K562 (cell line): ENCODE measurements around the gene ACSBG1. TPM values are rescaled to one million over a fixed set of nuclear protein-coding genes. Genes with fewer than 3 reads are reported as not detected.

ENCODE experiments used
- ATAC-seq: fragments of 200-7000 bp; cut with Tn5 transposase; 3 replicates; pipeline ENCODE4 v1.9.1; 2020; ENCODE audit warnings: moderate library complexity
- BruUV-seq: library from RNA; stranded (reverse); fragments of 400-500 nt; replicated peaks from 2 replicates; lab custom pipeline; 2021; lab: Mats Ljungman, UMichigan
- CTCF ChIA-PET: fragments of 300-600 bp; formaldehyde crosslinking; extraction: SDS; loops from one replicate; lab custom pipeline; 2021; ENCODE audit warnings: low intra/inter-chr PET ratio; lab: Yijun Ruan, JAX
- POLR2A ChIA-PET: fragments of 300-600, 350-650 bp; sonication (Branson Sonifier 250); formaldehyde crosslinking; extraction: SDS; loops from one replicate; lab custom pipeline; 2021; ENCODE audit warnings: antibody characterized with exemption, inconsistent platforms; lab: Yijun Ruan, JAX
- DNase-seq, 4 experiments: peaks; one replicate each; pipeline versions ENCODE4 v3.0.0 to v3.0.0-alpha.2; 2011 to 2018; ENCODE audit warnings: low spot score in 3 of 4, mixed read lengths in 3 of 4; ENCODE audit errors: extremely low read depth in 1 of 4
- FAIRE-seq: peaks from 2 replicates; lab custom pipeline; 2011; peaks lifted over from hg19 to GRCh38; lab: Jason Lieb, UNC
- H2AFZ ChIP-seq: 2 replicates; pipeline ENCODE4 v1.6.0; 2011; ENCODE audit warnings: low read depth, low read length, control low read depth, inconsistent platforms
- H3K27ac ChIP-seq: fragments of 200-600 bp; 3 replicates; pipeline ENCODE4 v1.8.0; 2011; ENCODE audit warnings: low read depth, mild to moderate bottlenecking, control low read depth, inconsistent platforms, low read length, moderate library complexity, mixed read lengths; ENCODE audit errors: extremely low read depth
- H3K27me3 ChIP-seq, 2 experiments: fragments of 300-600 bp in 1 of 2; 2 replicates in 1 of 2; 3 replicates in 1 of 2; pipeline versions ENCODE4 v1.6.0 to v1.8.0; 2011; ENCODE audit warnings: inconsistent platforms in 2 of 2, low read length in 2 of 2, mild to moderate bottlenecking in 1 of 2, mixed read lengths in 1 of 2, moderate library complexity in 1 of 2; ENCODE audit not compliant: control insufficient read depth in 2 of 2, insufficient read depth in 2 of 2
- H3K36me3 ChIP-seq: fragments of 300-600 bp; 3 replicates; pipeline ENCODE4 v1.8.0; 2011; ENCODE audit warnings: mild to moderate bottlenecking, low read length, inconsistent platforms; ENCODE audit not compliant: control insufficient read depth, insufficient read depth
- H3K4me1 ChIP-seq, 2 experiments: fragments of 200-600 bp in 1 of 2; replicated peaks in 1 of 2; 2 replicates in 1 of 2; 3 replicates in 1 of 2; pipeline versions ENCODE4 v1.5.1 to v1.8.0; 2011; ENCODE audit warnings: inconsistent platforms in 2 of 2, low read length in 2 of 2, mild to moderate bottlenecking in 1 of 2, mixed read lengths in 1 of 2, moderate library complexity in 1 of 2; ENCODE audit not compliant: control insufficient read depth in 2 of 2, insufficient read depth in 2 of 2
- H3K4me2 ChIP-seq: 2 replicates; pipeline ENCODE4 v1.6.1; 2011; ENCODE audit warnings: low read length, control low read depth, inconsistent platforms, mixed read lengths; ENCODE audit not compliant: insufficient read depth
- H3K4me3 ChIP-seq: fragments of 200-600 bp; sonication (generic), shearing (Covaris generic); 2 replicates; pipeline ENCODE4 v1.5.1; 2016; ENCODE audit warnings: control low read depth, inconsistent platforms
- H3K79me2 ChIP-seq: fragments of 200-600 bp; 3 replicates; pipeline ENCODE4 v1.8.0; 2011; ENCODE audit warnings: low read length, inconsistent platforms; ENCODE audit not compliant: control insufficient read depth, insufficient read depth
- H3K9ac ChIP-seq, 2 experiments: 2 replicates each; pipeline versions ENCODE4 v1.6.0 to v1.6.1; 2011; ENCODE audit warnings: low read depth in 2 of 2, low read length in 2 of 2, control low read depth in 1 of 2, inconsistent platforms in 1 of 2, mild to moderate bottlenecking in 1 of 2, mixed read lengths in 1 of 2; ENCODE audit not compliant: insufficient read depth in 1 of 2
- H3K9me1 ChIP-seq: one replicate; pipeline ENCODE4 v1.6.0; 2011; ENCODE audit warnings: inconsistent platforms, mild to moderate bottlenecking, low read length, moderate library complexity; ENCODE audit not compliant: control insufficient read depth, insufficient read depth
- H3K9me3 ChIP-seq: replicated peaks from 2 replicates; pipeline ENCODE4 v1.5.1; 2011; ENCODE audit warnings: low read depth, low read length, inconsistent platforms; ENCODE audit not compliant: control insufficient read depth, insufficient read depth
- H4K20me1 ChIP-seq: replicated peaks from 2 replicates; pipeline ENCODE4 v1.6.1; 2011; ENCODE audit warnings: low read length, inconsistent platforms, mixed read lengths; ENCODE audit not compliant: control insufficient read depth, insufficient read depth
- ZNF24 ChIP-seq: fragments of 450-650 bp; IDR thresholded peaks from 2 replicates; pipeline ENCODE4 v1.6.1; 2016
- WGBS: fragments of 100-300 bp; shearing (Covaris generic); methylation state at CpG from one replicate; pipeline ENCODE4 v1.1.6; 2016; ENCODE audit warnings: low coverage, mixed read lengths; ENCODE audit not compliant: insufficient coverage; ENCODE audit errors: missing lambda C conversion rate; 5-methylcytosine and 5-hydroxymethylcytosine counted together
- in situ Hi-C: fragments of 300-500 bp; cut with MboI; formaldehyde crosslinking; loops from 4 replicates; pipeline ENCODE4 v1.15.0; 2018; ENCODE audit warnings: inconsistent platforms, mixed read lengths
- intact Hi-C: fragments of 100-400 bp; cut with micrococcal nuclease; formaldehyde crosslinking; loops from 2 replicates; pipeline ENCODE4 v1.14.2; 2022
- polyA plus RNA-seq, 8 experiments: library from polyadenylated mRNA; depleted of rRNA in 4 of 8; stranded (reverse) in 5 of 8; unstranded in 3 of 8; fragments of >200 nt; fragmentation: Nextera tagmentation in 2 of 8; fragmentation: Illumina TruSeq in 1 of 8; extraction: Ambion mirVana in 2 of 8; extraction: Trizol in 1 of 8; gene quantifications; 2 replicates each; pipeline versions ENCODE4 v1.2.1 to v1.2.3, GENCODE V29; 2011 to 2014; ENCODE audit warnings: inconsistent platforms in 1 of 8, missing spikeins in 1 of 8
- total RNA-seq, 7 experiments: library from RNA; depleted of rRNA in 6 of 7; stranded (reverse); fragments of >200 nt in 6 of 7; fragmentation: Illumina TruSeq in 2 of 7; extraction: Trizol in 2 of 7; gene quantifications; 2 replicates each; pipeline versions ENCODE4 v1.2.1 to v1.2.3, GENCODE V29; 2011 to 2021; ENCODE audit warnings: low replicate concordance in 1 of 7
- TF ChIP-seq, protein P1 (sequence below): fragments of 250-450 bp; sonication (Bioruptor Pico); IDR thresholded peaks from 2 replicates; pipeline ENCODE4 v1.4.0; 2020; ENCODE audit warnings: borderline replicate concordance
- TF ChIP-seq, protein P2 (sequence below), 2 experiments: fragments of 450-650 bp; formaldehyde crosslinking in 1 of 2; IDR thresholded peaks; 2 replicates each; pipeline versions ENCODE4 v1.4.0 to v1.6.1; 2014 to 2020; ENCODE audit warnings: mild to moderate bottlenecking in 2 of 2, borderline replicate concordance in 1 of 2, low read depth in 1 of 2
- TF ChIP-seq, protein P3 (sequence below): fragments of 200-800 bp; sonication (Bioruptor generic); IDR thresholded peaks from 2 replicates; pipeline ENCODE4 v1.6.1; 2017; ENCODE audit warnings: missing genetic modification characterization, missing compliant biosample characterization

Gene ACSBG1
- total and polyA plus RNA-seq, 9 of the 15 experiments (the other 6 are each of a cell fraction or from before 2014, with no cell fraction given): 0.36 to 6.4 (median 2.5) TPM

- Histone ChIP-seq H3K4me1 (peaks cover 7 to 15% of the 10 kb centered on the region in 2 experiments; a peak in 4 of 5 replicates), H3K79me2 (no peaks in the 10 kb centered on the region), H3K4me3 (no peak overlapping the region), H3K9me3 (no peaks in the 10 kb centered on the region), H3K27me3 (no peaks in the 10 kb centered on the region), H4K20me1 (no peaks in the 10 kb centered on the region), H3K9me1 (no peaks in the 10 kb centered on the region), H3K27ac (no peak overlapping the region), H3K9ac (no peak overlapping the region), H2AFZ (no peak overlapping the region), H3K4me2 (no peak overlapping the region), H3K36me3 (no peaks in the 10 kb centered on the region)
- ChIA-PET POLR2A (interaction anchor here (0.5 to 2.2 kb wide), 2 partner anchors 10 to 266 kb away, joined by 3 to 6 read pairs; no protein-coding TSS in a partner anchor), CTCF (no interaction called here)
- in situ Hi-C loops (no loop called here), intact Hi-C loops (no loop called here)
- DNase-seq (no peak), ATAC-seq (no peak), FAIRE-seq (no peak)
- no TSS peak for BruUV-seq
- WGBS: 61% methylated on average over 2 of the region's 2 CpGs
- TF ChIP-seq, protein P1, sequence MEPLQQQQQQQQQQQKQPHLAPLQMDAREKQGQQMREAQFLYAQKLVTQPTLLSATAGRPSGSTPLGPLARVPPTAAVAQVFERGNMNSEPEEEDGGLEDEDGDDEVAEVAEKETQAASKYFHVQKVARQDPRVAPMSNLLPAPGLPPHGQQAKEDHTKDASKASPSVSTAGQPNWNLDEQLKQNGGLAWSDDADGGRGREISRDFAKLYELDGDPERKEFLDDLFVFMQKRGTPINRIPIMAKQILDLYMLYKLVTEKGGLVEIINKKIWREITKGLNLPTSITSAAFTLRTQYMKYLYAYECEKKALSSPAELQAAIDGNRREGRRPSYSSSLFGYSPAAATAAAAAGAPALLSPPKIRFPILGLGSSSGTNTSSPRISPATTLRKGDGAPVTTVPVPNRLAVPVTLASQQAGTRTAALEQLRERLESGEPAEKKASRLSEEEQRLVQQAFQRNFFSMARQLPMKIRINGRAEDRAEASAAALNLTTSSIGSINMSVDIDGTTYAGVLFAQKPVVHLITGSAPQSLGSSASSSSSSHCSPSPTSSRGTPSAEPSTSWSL: no peak
- peak; percentile 89 for TF ChIP-seq ZNF24
- TF ChIP-seq, protein P2, sequence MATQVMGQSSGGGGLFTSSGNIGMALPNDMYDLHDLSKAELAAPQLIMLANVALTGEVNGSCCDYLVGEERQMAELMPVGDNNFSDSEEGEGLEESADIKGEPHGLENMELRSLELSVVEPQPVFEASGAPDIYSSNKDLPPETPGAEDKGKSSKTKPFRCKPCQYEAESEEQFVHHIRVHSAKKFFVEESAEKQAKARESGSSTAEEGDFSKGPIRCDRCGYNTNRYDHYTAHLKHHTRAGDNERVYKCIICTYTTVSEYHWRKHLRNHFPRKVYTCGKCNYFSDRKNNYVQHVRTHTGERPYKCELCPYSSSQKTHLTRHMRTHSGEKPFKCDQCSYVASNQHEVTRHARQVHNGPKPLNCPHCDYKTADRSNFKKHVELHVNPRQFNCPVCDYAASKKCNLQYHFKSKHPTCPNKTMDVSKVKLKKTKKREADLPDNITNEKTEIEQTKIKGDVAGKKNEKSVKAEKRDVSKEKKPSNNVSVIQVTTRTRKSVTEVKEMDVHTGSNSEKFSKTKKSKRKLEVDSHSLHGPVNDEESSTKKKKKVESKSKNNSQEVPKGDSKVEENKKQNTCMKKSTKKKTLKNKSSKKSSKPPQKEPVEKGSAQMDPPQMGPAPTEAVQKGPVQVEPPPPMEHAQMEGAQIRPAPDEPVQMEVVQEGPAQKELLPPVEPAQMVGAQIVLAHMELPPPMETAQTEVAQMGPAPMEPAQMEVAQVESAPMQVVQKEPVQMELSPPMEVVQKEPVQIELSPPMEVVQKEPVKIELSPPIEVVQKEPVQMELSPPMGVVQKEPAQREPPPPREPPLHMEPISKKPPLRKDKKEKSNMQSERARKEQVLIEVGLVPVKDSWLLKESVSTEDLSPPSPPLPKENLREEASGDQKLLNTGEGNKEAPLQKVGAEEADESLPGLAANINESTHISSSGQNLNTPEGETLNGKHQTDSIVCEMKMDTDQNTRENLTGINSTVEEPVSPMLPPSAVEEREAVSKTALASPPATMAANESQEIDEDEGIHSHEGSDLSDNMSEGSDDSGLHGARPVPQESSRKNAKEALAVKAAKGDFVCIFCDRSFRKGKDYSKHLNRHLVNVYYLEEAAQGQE (IDR thresholded peaks at IDR 0.05; ENCODE audit: borderline replicate concordance): no peak
- TF ChIP-seq, protein P2 (CRISPR knock-in tag; IDR thresholded peaks at IDR 0.05; ENCODE audit: low read depth): no peak
- TF ChIP-seq, protein P3, sequence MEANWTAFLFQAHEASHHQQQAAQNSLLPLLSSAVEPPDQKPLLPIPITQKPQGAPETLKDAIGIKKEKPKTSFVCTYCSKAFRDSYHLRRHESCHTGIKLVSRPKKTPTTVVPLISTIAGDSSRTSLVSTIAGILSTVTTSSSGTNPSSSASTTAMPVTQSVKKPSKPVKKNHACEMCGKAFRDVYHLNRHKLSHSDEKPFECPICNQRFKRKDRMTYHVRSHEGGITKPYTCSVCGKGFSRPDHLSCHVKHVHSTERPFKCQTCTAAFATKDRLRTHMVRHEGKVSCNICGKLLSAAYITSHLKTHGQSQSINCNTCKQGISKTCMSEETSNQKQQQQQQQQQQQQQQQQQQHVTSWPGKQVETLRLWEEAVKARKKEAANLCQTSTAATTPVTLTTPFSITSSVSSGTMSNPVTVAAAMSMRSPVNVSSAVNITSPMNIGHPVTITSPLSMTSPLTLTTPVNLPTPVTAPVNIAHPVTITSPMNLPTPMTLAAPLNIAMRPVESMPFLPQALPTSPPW (CRISPR knock-in tag): no peak
Observed at GRCh38 chr15:78266806-78267205, 32.4 kb upstream of the ACSBG1 start.
